HepG2 (cell line): ENCODE results near the gene MYCBPAP. TPM values are rescaled to one million over a fixed set of nuclear protein-coding genes. Genes with fewer than 3 reads are reported as not detected.

ENCODE experiments used
- ATAC-seq: fragments of 200-7000 bp; cut with Tn5 transposase; 3 replicates; pipeline ENCODE4 v1.9.1; 2020; ENCODE audit warnings: mild to moderate bottlenecking, moderate library complexity
- BruUV-seq: library from RNA; stranded (reverse); fragments of 400-500 nt; replicated peaks from 2 replicates; lab custom pipeline; 2021; lab: Mats Ljungman, UMichigan
- CTCF ChIA-PET: fragments of 300-600 bp; formaldehyde crosslinking; extraction: SDS; loops from one replicate; lab custom pipeline; 2021; ENCODE audit warnings: low total read pairs, inconsistent platforms, low intra/inter-chr PET ratio; lab: Yijun Ruan, JAX
- POLR2A ChIA-PET: fragments of 350-600 bp; sonication (Branson Sonifier 250); formaldehyde crosslinking; loops from one replicate; lab custom pipeline; 2020; ENCODE audit warnings: antibody characterized with exemption, inconsistent platforms; lab: Yijun Ruan, JAX
- DNase-seq: peaks from one replicate; pipeline ENCODE4 v3.0.0-alpha.2; 2015; ENCODE audit warnings: low spot score
- FAIRE-seq: peaks from 3 replicates; lab custom pipeline; 2011; peaks lifted over from hg19 to GRCh38; lab: Jason Lieb, UNC
- H2AFZ ChIP-seq: one replicate; pipeline ENCODE4 v1.6.1; 2011; ENCODE audit warnings: low read length, inconsistent platforms
- H3K27ac ChIP-seq: fragments of 300-600 bp; 3 replicates; pipeline ENCODE4 v1.8.0; 2011; ENCODE audit warnings: mixed run types, mild to moderate bottlenecking, mixed read lengths, low read length, inconsistent platforms; ENCODE audit not compliant: insufficient read depth; ENCODE audit errors: extremely low read length
- H3K27me3 ChIP-seq, 2 experiments: fragments of 200-600 bp in 1 of 2; 2 replicates in 1 of 2; 3 replicates in 1 of 2; pipeline versions ENCODE4 v1.6.0 to v1.8.0; 2011; ENCODE audit warnings: low read length in 2 of 2, mild to moderate bottlenecking in 2 of 2, moderate library complexity in 2 of 2, inconsistent platforms in 1 of 2; ENCODE audit not compliant: insufficient read depth in 2 of 2, control insufficient read depth in 1 of 2
- H3K36me3 ChIP-seq, 2 experiments: fragments of 200-600 bp in 1 of 2; replicated peaks in 1 of 2; 2 replicates in 1 of 2; 3 replicates in 1 of 2; pipeline versions ENCODE4 v1.5.1 to v1.8.0; 2011; ENCODE audit warnings: low read length in 2 of 2, inconsistent platforms in 1 of 2; ENCODE audit not compliant: insufficient read depth in 2 of 2, control insufficient read depth in 1 of 2
- H3K4me1 ChIP-seq: 2 replicates; pipeline ENCODE4 v1.5.1; 2012; ENCODE audit warnings: low read length, inconsistent platforms; ENCODE audit not compliant: insufficient read depth
- H3K4me2 ChIP-seq: 2 replicates; pipeline ENCODE4 v1.6.0; 2011; ENCODE audit warnings: low read depth, low read length, inconsistent platforms
- H3K4me3 ChIP-seq, 3 experiments: fragments of 200-600 bp in 1 of 3; sonication (generic), shearing (Covaris generic) in 1 of 3; replicated peaks in 1 of 3; 2 replicates each; pipeline ENCODE4 v1.5.1; 2011 to 2016; ENCODE audit warnings: low read length in 3 of 3, inconsistent platforms in 2 of 3, low read depth in 2 of 3, mild to moderate bottlenecking in 2 of 3, control low read depth in 1 of 3, mixed read lengths in 1 of 3; ENCODE audit not compliant: insufficient read depth in 1 of 3
- H3K79me2 ChIP-seq: one replicate; pipeline ENCODE4 v1.6.1; 2011; ENCODE audit warnings: low read length, inconsistent platforms; ENCODE audit not compliant: insufficient read depth
- H3K9ac ChIP-seq: 2 replicates; pipeline ENCODE4 v1.6.0; 2011; ENCODE audit warnings: mild to moderate bottlenecking, low read depth, low read length, inconsistent platforms; ENCODE audit not compliant: insufficient read depth
- H3K9me3 ChIP-seq: 2 replicates; pipeline ENCODE4 v1.5.1; 2012; ENCODE audit warnings: mild to moderate bottlenecking, low read length
- H4K20me1 ChIP-seq: 2 replicates; pipeline ENCODE4 v1.6.0; 2011; ENCODE audit warnings: inconsistent platforms, mild to moderate bottlenecking, low read length, moderate library complexity; ENCODE audit not compliant: insufficient read depth
- CC2D1A ChIP-seq: sonication (generic); formaldehyde crosslinking; IDR thresholded peaks from 2 replicates; pipeline ENCODE4 v1.8.1; 2023; ENCODE audit warnings: mild to moderate bottlenecking, missing genetic modification reagents
- CENPX ChIP-seq: sonication (generic); formaldehyde crosslinking; IDR thresholded peaks from 2 replicates; pipeline ENCODE4 v1.9.0; 2021; ENCODE audit warnings: mild to moderate bottlenecking, missing genetic modification reagents, moderate library complexity
- DZIP1 ChIP-seq: sonication (generic); formaldehyde crosslinking; IDR thresholded peaks from 2 replicates; pipeline ENCODE4 v1.5.0; 2020; ENCODE audit warnings: mild to moderate bottlenecking, missing genetic modification reagents
- FOXA1 ChIP-seq, 2 experiments: fragments of 450-650 bp in 1 of 2; sonication (generic) in 1 of 2; formaldehyde crosslinking in 1 of 2; IDR thresholded peaks; 2 replicates each; pipeline versions ENCODE4 v1.4.0 to v1.6.1; 2016 to 2020; ENCODE audit warnings: missing genetic modification reagents in 1 of 2
- JARID2 ChIP-seq: sonication (generic); formaldehyde crosslinking; IDR thresholded peaks from 2 replicates; pipeline ENCODE4 v1.8.1; 2023; ENCODE audit warnings: missing genetic modification reagents, inconsistent platforms; ENCODE audit not compliant: insufficient replicate concordance
- RERE ChIP-seq: IDR thresholded peaks from 2 replicates; pipeline ENCODE4 v1.6.1; 2016; ENCODE audit warnings: low read depth, missing genetic modification reagents, missing compliant biosample characterization
- ZNF614 ChIP-seq: IDR thresholded peaks from 2 replicates; pipeline ENCODE4 v1.6.1; 2018; ENCODE audit warnings: missing biosample characterization, missing genetic modification reagents, inconsistent platforms, borderline replicate concordance
- ZSCAN20 ChIP-seq: sonication (generic); formaldehyde crosslinking; IDR thresholded peaks from 2 replicates; pipeline ENCODE4 v1.4.0; 2020; ENCODE audit warnings: missing genetic modification reagents, mild to moderate bottlenecking, borderline replicate concordance
- WGBS: methylation state at CpG from one replicate; pipeline ENCODE4 v1.1.6; 2017; ENCODE audit warnings: low lambda C conversion rate; 5-methylcytosine and 5-hydroxymethylcytosine counted together
- in situ Hi-C: cut with HindIII; loops from 2 replicates; pipeline ENCODE4 v1.10.0; 2017; ENCODE audit warnings: low pct_unique_long_range_greater_than_20kb; ENCODE audit not compliant: extremely low pct_ligation_motif_present
- intact Hi-C: fragments of 100-400 bp; cut with micrococcal nuclease; formaldehyde crosslinking; loops from one replicate; pipeline ENCODE4 v1.10.0; 2022; ENCODE audit not compliant: unreplicated experiment
- polyA plus RNA-seq, 8 experiments: library from polyadenylated mRNA; depleted of rRNA in 3 of 8; stranded (reverse) in 7 of 8; unstranded in 1 of 8; fragments of >200 nt; fragmentation: Illumina TruSeq in 4 of 8; extraction: Trizol in 4 of 8; gene quantifications; 2 replicates each; pipeline versions ENCODE4 v1.2.1 to v1.2.3, GENCODE V29; 2011 to 2016; ENCODE audit warnings: low read depth in 4 of 8, missing spikeins in 1 of 8, mixed read lengths in 1 of 8; ENCODE audit not compliant: insufficient read depth in 1 of 8
- total RNA-seq, 5 experiments: library from RNA; depleted of rRNA; stranded (reverse); fragments of >200 nt; fragmentation: Illumina TruSeq; extraction: Trizol; gene quantifications; 2 replicates each; pipeline ENCODE4 v1.2.3, GENCODE V29; 2016; ENCODE audit warnings: low read depth in 1 of 5
- TF ChIP-seq, protein P1 (sequence below): IDR thresholded peaks from 2 replicates; pipeline ENCODE4 v1.6.1; 2012; ENCODE audit warnings: inconsistent platforms

MYCBPAP gene
- total and polyA plus RNA-seq, 2 of the 13 experiments (the other 11 are each of a cell fraction or from before 2014, with no cell fraction given), result 0.22 to 0.24 TPM

DNA sequence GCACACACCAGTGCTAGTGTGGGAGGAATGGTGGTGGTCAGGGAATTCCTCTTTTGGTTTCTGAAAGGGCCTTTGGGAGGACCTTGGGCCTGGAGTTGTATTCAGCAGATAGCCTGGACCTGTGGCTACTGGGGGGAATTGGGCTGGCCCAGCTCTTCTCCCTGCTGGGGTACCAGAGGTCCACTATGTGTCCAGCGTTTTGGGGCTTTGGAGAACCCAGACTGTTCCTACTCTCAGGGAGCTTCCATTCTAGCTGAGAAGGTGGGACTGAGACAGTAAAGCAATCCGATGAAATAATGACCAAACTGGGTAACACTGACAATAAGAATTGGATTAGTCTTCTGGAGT lies 26.7 kb downstream of the MYCBPAP start:
- in situ Hi-C loops (no loop called here), intact Hi-C loops (no loop called here)
- no peaks in the 10 kb centered on the region for H3K36me3 ChIP-seq
- POLR2A ChIA-PET, result no interaction called here
- no peak overlapping the region for H3K9ac ChIP-seq
- H3K27me3 ChIP-seq, result peaks cover 5 to 28% of the 10 kb centered on the region in 2 experiments; a peak in 4 of 5 replicates
- H3K4me1 ChIP-seq, result peaks cover 77% of the 10 kb centered on the region
- H2AFZ ChIP-seq, result no peak overlapping the region
- no TSS peak for BruUV-seq
- CTCF ChIA-PET, result no interaction called here
- DNase-seq, result no peak
- TF ChIP-seq JARID2 (CRISPR knock-in tag) (no peak), DZIP1 (CRISPR knock-in tag) (peak; percentile 51; the same call in 1 of the 2 replicates)
- H3K4me2 ChIP-seq, result no peak overlapping the region
- no peak overlapping the region for H3K4me3 ChIP-seq
- H3K79me2 ChIP-seq, result no peaks in the 10 kb centered on the region
- H3K27ac ChIP-seq, result no peak overlapping the region
- ATAC-seq, result no peak
- H4K20me1 ChIP-seq, result no peaks in the 10 kb centered on the region
- no peak for FAIRE-seq
- no peaks in the 10 kb centered on the region for H3K9me3 ChIP-seq
- 86% methylated on average over 2 of the region's 2 CpGs for WGBS

GRCh38 chr17:50535407-50535806 lies 27.2 kb downstream of the MYCBPAP start:
- Histone ChIP-seq H3K27me3 (peaks cover 5 to 27% of the 10 kb centered on the region in 2 experiments; a peak in 4 of 5 replicates), H2AFZ (no peak overlapping the region), H3K36me3 (no peaks in the 10 kb centered on the region), H3K4me2 (no peak overlapping the region), H3K9ac (no peak overlapping the region), H3K27ac (no peak overlapping the region), H3K79me2 (no peaks in the 10 kb centered on the region), H4K20me1 (no peaks in the 10 kb centered on the region), H3K4me1 (peaks cover 80% of the 10 kb centered on the region), H3K4me3 (no peak overlapping the region), H3K9me3 (no peaks in the 10 kb centered on the region)
- POLR2A ChIA-PET, result no interaction called here
- intact Hi-C loops (no loop called here), in situ Hi-C loops (no loop called here)
- BruUV-seq, result no TSS peak
- 95% methylated on average over 7 of the region's 7 CpGs for WGBS
- no peak for DNase-seq
- FAIRE-seq, result no peak
- ATAC-seq, result no peak
- CTCF ChIA-PET, result no interaction called here
- TF ChIP-seq, protein P1, sequence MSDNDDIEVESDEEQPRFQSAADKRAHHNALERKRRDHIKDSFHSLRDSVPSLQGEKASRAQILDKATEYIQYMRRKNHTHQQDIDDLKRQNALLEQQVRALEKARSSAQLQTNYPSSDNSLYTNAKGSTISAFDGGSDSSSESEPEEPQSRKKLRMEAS, result no peak
- TF ChIP-seq RERE (no peak), FOXA1 (IDR thresholded peaks at IDR 0.05) (no peak), FOXA1 (CRISPR knock-in tag; IDR thresholded peaks at IDR 0.05) (no peak), ZNF614 (CRISPR knock-in tag) (no peak), CC2D1A (CRISPR knock-in tag) (no peak), CENPX (CRISPR knock-in tag) (no peak), ZSCAN20 (CRISPR knock-in tag) (no peak)
